ENCODE measurements around the gene FAM8A1. TPM values are rescaled to one million over a fixed set of nuclear protein-coding genes. Genes with fewer than 3 reads are reported as not detected.

FAM8A1 gene, protein sequence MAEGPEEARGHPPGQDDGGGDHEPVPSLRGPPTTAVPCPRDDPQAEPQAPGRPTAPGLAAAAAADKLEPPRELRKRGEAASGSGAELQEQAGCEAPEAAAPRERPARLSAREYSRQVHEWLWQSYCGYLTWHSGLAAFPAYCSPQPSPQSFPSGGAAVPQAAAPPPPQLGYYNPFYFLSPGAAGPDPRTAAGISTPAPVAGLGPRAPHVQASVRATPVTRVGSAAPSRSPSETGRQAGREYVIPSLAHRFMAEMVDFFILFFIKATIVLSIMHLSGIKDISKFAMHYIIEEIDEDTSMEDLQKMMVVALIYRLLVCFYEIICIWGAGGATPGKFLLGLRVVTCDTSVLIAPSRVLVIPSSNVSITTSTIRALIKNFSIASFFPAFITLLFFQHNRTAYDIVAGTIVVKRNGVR
- 10.3 and 12.6 TPM in 2 replicates for total RNA-seq

DNA sequence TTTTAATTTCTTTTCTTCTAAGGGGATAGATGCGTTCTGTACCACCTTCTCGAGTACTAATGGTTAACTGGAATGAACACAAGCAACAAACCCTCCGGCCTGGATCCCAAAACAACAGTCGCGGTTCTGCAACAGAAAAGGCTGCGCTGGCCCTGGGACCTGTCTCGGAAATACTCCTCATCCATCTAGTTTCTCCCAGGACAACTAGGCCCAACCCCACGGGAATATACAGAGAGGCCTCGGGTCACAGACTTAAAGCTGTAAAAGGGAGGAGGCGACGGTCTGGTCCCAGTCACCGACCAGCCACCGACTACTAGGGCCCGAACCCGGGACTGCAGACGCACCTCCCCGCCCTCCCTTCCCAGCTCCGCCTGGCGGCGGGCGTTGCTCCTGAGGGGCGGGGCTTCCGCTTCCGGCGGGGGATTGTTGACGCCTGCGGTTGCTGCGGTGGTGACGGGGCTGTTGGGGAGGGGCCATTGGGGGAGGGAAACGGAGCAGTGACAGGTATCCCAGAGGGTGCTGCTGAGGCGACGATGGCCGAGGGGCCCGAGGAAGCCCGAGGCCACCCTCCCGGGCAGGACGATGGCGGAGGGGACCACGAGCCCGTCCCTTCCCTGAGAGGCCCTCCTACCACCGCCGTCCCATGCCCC lies at the start of gene FAM8A1:
FAM8A1 (plus strand) TSS at position 426 of the 650 bp plus-strand sequence; CDS start at position 534, 108 bp downstream.

Other genes starting within 250 kb of the FAM8A1 start
- 2.7 and 2.9 TPM in 2 replicates for gene CAP2, start 206.7 kb upstream of the FAM8A1 start, total RNA-seq
- gene NUP153, start 106.6 kb downstream of the FAM8A1 start, total RNA-seq = 21.7 and 22.1 TPM in 2 replicates

Data from bronchus fibroblast of lung (primary cell).